Activated CD4-positive, alpha-beta T cell treated with anti-CD3 and anti-CD28 coated beads, Interleukin-2, amount 50 U/mL, for 4 hours (primary cell): Measurements from ENCODE around the gene HDAC2.
A peak's percentile ranks its signal among the peaks of the same experiment; 100 is the strongest.
"Not testable (repeated sequence)": the region's sequence is repeated elsewhere in the genome, so short reads cannot be mapped to it uniquely, and the experiment has no call there.

Experiments
- DNase-seq, 2 experiments: peaks; one replicate each; pipeline ENCODE4 v3.0.0-alpha.2; 2020

Gene HDAC2

GRCh38 chr6:113969888-113970804 lies 802 bp downstream of the HDAC2 start:
- peak; percentile 19 to 28 for DNase-seq

DNA sequence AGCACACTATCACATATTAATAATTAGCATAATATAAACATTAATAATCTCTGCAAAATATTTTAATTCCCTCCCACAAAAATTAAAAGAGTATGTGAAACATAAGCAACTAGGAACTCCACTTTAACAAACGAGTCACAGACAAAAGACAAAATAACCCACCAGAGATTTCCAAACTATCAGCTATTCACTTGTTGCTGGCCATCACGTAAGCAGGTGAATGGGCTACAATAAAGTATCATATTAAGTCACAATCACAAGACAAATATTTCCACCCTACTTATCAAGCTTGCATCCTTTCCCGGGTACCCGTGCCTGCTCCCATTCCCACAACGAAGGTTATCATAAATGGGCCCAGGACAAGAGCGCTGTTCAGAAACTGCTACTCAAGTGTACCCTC lies 2.5 kb downstream of the HDAC2 start:
- DNase-seq, result no peak

GRCh38 chr6:113967777-113968176 lies 3.2 kb downstream of the HDAC2 start:
- no peak for DNase-seq

DNA sequence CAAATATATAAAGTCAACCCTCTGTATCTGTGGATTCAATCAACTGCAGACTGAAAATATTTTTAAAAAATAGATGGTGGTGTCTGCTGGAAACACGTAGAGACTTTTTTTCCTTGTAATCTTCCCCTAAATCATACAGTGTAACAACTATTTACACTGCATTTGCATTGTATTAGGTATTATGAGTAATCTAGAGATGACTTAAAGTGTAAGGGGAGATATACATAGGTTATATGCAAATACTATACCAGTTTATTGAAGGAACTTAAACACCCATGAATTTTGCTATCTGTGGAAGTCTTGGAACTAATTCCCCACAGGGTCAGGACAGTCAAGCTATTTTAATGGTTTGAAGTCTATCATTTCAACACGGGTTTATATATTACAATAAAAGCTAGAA lies 10.2 kb downstream of the HDAC2 start:
- DNase-seq, result no peak

DNA sequence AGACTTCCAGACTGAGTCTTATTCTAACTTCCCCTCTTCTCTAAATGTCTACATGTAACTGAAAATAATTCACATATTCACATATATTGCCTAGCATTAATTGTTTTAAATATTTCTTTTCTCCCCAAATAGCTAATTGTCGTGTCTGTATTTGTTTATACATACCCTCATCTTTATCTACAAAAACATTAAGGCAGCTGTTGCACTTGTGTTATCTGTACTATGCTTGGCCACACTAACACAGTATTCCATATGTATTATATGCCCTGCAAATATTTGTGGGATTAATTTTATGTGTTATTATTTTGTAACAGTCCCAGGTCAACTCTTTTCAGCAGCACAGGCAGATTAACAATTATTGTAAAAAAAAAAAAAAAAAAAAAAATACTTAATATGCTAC lies 11.7 kb downstream of the HDAC2 start:
- DNase-seq, result no peak

GRCh38 chr6:113954653-113955052 lies 16.3 kb downstream of the HDAC2 start:
- DNase-seq, result no peak

DNA sequence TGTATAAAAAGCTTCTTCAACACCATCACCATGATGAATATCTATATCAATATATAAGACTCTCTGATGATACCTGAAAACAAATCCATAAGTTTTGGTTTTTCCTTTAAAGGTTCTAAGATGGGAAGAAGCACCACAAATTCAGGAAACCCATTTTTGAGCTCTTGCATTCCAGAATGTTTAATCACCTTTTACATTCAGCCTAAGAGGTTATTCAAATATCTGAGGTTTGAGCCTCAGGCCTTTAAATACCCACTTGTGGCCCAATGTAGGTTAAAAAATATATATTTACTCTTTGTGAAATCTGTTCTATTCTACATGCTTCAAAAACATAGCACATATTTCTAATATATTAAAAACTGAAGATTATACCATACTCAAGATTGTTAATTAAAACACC lies 17.6 kb downstream of the HDAC2 start:
- no peak for DNase-seq

DNA sequence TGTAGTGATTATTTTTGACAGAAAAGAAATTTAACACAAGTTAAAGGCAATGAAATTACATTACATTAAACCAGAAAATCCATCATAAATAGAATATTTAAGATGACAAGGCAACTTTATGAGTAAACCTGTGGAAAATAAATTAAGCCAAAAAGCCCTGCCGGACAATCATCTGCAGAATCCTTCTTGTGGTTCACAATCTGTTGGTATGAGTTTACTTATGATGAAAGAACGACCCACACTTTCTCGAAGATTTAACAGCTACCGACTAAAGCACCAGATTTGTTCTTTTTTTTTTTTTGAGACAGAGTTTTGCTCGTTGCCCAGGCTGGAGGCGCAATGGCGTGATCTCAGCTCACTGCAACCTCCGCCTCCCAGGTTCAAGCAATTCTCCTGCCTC lies 21.4 kb downstream of the HDAC2 start:
- no peak for DNase-seq

- no peak for DNase-seq
Observed at GRCh38 chr6:113944701-113945100, 26.2 kb downstream of the HDAC2 start.

DNA sequence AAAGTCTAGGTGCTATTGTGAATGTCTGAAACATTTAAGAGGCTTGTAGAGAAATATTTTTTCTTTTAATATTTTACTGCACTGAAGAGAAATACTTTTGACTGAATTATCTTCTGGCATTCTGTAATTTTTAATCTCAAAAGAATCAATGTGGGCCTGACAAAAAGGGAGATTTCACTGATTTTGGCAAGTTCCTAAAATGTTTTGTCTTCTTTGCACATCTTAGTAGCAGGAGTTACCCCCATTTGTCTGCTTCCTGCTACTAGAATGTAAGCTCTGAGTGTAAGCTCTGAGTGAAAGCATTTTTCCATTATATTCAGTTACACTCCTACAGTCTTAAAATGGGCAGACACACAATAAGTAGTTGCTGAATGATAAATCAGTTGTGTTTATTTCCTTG lies 31.1 kb downstream of the HDAC2 start:
- no peak for DNase-seq

- DNase-seq, result no peak
Observed at GRCh38 chr6:113936093-113936934, 34.6 kb downstream of the HDAC2 start.

- no peak for DNase-seq
Observed at GRCh38 chr6:113934101-113934500, 36.8 kb downstream of the HDAC2 start.

DNA sequence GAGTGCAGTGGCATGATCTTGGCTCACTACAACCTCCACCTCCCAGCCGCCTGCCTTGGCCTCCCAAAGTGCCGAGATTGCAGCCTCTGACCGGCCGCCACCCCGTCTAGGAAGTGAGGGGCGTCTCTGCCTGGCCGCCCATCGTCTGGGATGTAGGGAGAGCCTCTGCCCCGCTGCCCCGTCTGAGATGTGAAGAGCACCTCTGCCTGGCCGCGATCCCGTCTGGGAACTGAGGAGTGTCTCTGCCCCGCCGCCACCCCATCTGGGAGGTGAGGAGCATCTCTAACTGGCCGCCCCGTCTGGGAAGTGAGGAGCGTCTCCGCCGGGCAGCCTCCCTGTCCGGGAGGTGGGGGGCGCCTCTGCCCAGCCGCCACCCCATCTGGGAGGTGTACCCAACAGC lies 39.0 kb downstream of the HDAC2 start:
- DNase-seq, result not testable (repeated sequence)

- no peak for DNase-seq
Observed at GRCh38 chr6:113930183-113930582, 40.8 kb downstream of the HDAC2 start.

DNA sequence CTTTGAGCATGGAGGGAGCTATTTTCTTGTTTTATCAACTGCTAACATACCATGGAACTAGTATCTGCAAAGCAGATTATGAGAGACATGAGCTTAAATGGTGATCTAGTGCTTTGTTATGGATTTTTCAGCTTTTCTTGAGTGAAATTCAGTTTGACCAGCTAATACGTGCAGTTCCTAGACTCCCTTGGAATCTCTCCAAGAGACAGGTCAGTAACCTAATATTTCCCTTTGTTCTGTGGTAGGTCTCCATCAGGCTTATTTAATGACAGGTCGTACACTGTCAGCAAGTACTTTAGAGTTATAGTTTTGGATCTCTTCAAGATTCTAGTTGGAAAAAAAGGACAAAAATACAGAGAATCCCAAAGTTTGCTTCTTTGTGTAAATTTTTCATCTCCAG lies 43.9 kb downstream of the HDAC2 start:
- DNase-seq, result no peak

DNA sequence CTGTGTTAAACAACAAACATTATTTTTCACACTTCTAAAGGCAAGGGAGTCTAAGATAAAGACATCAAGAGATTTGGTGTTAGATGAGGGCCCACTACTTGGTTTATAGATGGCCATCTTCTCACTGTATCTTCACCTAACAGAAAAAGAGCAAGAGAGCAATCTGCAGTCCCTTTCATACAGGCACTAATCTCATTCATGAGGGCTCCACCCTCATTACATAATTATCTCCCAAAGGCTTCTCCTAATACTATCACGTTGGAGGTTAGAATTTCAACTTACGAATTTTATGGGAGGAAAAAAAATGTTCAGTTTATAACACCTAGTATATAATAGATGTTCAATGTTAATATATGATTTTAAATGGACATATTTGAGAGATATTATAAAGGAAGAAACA lies 45.6 kb downstream of the HDAC2 start:
- DNase-seq, result no peak

DNA sequence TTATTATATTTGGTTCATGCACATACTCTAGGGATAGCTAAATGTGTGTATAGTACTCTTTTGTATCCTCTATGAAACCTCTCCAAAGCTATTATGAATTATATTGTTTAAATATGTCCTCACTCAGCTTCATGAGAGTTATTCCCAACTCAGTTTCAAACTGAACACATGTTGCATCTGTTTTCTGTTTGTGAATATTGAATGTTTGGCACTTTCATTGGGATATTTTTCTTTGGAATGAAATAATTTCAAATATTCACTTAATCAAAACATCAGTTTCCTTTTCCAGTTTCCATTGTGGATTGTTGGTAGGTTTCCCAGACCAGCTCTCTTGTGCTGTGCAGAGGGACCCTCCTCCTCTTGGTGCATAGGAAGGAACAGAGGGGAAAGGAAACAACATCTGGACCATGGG lies 46.6 kb downstream of the HDAC2 start:
- DNase-seq, result no peak

DNA sequence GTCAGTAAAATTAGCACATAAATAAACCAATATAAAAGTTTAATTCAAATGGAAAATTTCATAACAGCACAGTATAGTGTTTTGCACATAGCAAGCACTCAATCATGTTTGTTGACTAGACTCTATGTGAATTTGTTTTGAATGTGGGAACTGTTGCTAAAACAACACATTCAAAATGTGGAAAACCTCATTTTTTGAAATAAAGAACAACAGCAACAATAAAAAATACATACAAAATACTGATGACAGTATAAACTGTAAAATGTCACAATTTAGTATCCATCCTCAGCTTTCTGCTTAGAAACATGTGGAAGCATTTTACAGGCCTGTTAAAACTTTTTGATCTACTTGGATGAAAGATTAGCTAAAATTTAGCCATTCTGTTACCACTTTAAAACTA lies 47.4 kb downstream of the HDAC2 start:
- DNase-seq, result no peak

- no peak for DNase-seq
Observed at GRCh38 chr6:113921299-113921904, 49.5 kb downstream of the HDAC2 start.

DNA sequence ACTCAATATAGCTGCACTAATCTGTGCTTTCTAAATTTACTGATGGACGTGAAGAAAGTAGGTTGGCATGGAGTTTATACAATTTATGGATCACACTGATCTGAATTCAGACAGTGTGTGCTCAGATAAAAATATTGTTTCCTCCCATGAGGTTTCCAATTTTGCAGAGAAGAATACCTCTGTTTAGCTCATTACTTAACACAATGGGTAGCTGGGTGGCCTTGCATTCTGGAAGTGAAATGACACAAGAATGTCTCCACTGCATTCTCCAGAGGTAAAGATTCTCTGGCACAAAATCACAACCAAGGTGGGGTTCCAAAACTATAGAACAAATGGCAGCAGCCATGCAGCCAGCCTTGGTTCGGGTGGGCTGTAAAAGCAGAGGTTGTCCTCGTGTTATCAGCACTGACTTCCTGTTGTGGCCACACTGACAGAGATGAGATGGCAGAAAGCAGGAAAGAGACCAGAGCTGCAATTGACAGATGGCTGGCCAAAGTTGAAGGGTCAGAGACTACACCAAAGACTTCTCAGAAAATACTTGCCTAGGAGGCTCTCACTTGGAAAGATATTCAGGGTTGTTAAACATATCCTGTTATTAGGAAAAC lies 50.2 kb downstream of the HDAC2 start:
- no peak for DNase-seq

DNA sequence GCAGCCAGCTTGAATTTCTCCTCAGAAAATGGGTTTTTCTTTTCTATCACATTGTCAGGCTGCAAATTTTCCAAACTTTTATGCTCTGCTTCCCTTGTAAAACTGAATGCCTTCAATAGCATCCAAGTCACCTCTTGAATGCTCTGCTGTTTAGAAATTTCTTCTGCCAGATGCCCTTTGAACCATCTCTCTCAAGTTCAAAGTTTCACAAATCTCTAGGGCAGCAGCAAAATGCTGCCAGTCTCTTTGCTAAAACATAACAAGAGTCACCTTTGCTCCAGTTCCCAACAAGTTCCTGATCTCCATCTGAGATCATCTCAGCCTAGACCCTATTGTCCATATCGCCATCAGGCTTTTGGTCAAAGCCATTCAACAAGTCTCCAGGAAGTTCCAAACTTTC lies 60.7 kb downstream of the HDAC2 start:
- not testable (repeated sequence) for DNase-seq

DNA sequence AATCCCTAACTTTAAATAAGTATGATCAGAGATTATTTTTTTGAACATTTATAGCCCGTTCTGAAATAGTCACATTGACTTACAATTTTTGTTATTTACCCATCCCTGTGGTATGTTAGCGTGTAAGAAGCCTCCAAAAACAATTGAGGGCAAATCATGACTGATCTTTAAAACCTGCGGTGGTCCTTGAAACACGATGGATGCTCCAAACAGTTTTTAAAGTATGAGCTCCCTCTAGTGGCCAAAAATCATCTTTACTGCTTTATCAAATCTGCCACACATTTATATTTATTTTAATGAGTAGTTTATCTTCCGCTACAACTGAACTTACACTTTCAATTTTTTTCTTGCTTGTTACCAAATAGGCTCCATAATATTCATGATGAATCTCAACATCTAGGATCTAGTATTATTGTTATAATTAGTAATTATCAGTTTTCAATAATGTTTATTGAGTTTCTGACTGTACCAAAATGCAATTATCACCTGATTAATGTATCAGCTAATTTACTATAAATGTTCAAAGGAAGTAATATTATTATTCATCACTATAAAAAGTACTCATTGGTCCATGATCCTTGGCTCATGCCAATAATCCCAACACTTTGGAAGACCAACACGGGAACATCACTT lies 61.6 kb downstream of the HDAC2 start:
- DNase-seq, result no peak

DNA sequence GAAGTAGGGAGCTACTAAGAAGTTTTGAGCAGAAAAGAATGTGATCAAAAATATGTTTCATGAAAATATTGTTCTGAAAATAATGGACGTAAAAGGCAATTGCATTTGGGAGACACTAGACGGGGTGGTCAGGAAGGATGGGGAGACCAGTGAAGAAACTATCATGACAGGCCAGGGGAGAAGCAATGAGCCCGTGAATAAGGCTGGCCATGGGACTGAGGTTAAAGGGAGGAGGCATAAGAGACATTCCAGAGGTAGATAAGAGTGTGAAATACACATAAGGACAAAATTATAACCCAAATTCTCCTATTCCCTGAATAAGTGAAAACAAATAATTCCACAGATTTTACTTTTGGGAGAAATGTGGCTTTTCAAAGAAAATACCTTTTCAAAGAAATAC lies 62.1 kb downstream of the HDAC2 start:
- no peak for DNase-seq
